ENCODE results near the gene MTG1. TPM values are rescaled to one million over a fixed set of nuclear protein-coding genes. Genes with fewer than 3 reads are reported as not detected.

MTG1 gene
- total and polyA plus RNA-seq, 10 of the 15 experiments (the other 5 are each of a cell fraction or from before 2014, with no cell fraction given) = 6.2 to 104 (median 62.5) TPM

GRCh38 chr10:133466683-133467275, 72.8 kb downstream of the MTG1 start (continued):
- no peak for TF ChIP-seq SMC3 (IDR thresholded peaks at IDR 0.05; ENCODE audit: borderline replicate concordance, low read length)
- TF ChIP-seq RCOR1 (conservative IDR thresholded peaks at IDR 0.05; ENCODE audit: low read depth, low read length) = no peak
- TF ChIP-seq SMARCA5 (IDR thresholded peaks at IDR 0.05) = no peak

- H3K27me3 ChIP-seq (replicated peaks in 1 of 2; ENCODE audit: control insufficient read depth in 2 of 2, insufficient read depth in 2 of 2, low read length in 1 of 2) = no peaks in the 10 kb centered on the region
- no peaks in the 10 kb centered on the region; the same call in 2 of the 3 replicates for H3K9me3 ChIP-seq (replicated peaks; ENCODE audit: control insufficient read depth, insufficient read depth, low read length)
- H3K4me2 ChIP-seq (ENCODE audit: control insufficient read depth, insufficient read depth) = no peak overlapping the region
- POLR2A ChIA-PET = no interaction called here
- no TSS peak for BruUV-seq (replicated peaks)
- in situ Hi-C loops (cut with MboI) (no loop called here), intact Hi-C loops (cut with micrococcal nuclease; ENCODE audit: unreplicated experiment) (no loop called here)
- no peak overlapping the region for H3K27ac ChIP-seq (ENCODE audit: control insufficient read depth, insufficient read depth)
- no peaks in the 10 kb centered on the region for H4K20me1 ChIP-seq (ENCODE audit: control insufficient read depth, insufficient read depth)
- H2AFZ ChIP-seq (ENCODE audit: control insufficient read depth, low read depth, low read length) = no peak overlapping the region
- H3K4me1 ChIP-seq (ENCODE audit: control insufficient read depth, insufficient read depth, low read length) = no peaks in the 10 kb centered on the region
- FAIRE-seq (no peak), DNase-seq (ENCODE audit: low read depth, low spot score) (no peak), ATAC-seq (no peak)
- H3K79me2 ChIP-seq (ENCODE audit: control insufficient read depth, insufficient read depth, low read length) = no peaks in the 10 kb centered on the region
- WGBS (ENCODE audit: insufficient coverage, insufficient replicate concordance, low lambda C conversion rate, missing lambda C conversion rate) = 45% methylated on average over 16 of the region's 17 CpGs
- H3K36me3 ChIP-seq (ENCODE audit: control insufficient read depth in 2 of 2, insufficient read depth in 2 of 2, low read length in 1 of 2) = no peaks in the 10 kb centered on the region
- no peak overlapping the region for H3K4me3 ChIP-seq
- CTCF ChIA-PET = no interaction called here
- RAD21 ChIA-PET (ENCODE audit: unreplicated experiment) = no interaction called here
- H3K9ac ChIP-seq (ENCODE audit: control insufficient read depth, insufficient read depth, low read length) = no peak overlapping the region
- SMC1A ChIA-PET (ENCODE audit: uncharacterized antibody, unreplicated experiment) = no interaction called here
- no peak for TF ChIP-seq ESRRA (IDR thresholded peaks at IDR 0.05; ENCODE audit: low read length)
- no peak for TF ChIP-seq BCL3 (IDR thresholded peaks at IDR 0.05; ENCODE audit: borderline replicate concordance, insufficient read depth, low read depth, low read length, poor library complexity, severe bottlenecking)
- no peak for TF ChIP-seq RAD21 (IDR thresholded peaks at IDR 0.05; ENCODE audit: insufficient read depth, low read depth, low read length)
- no peak for TF ChIP-seq ATF7 (IDR thresholded peaks at IDR 0.05; ENCODE audit: low read depth)
- TF ChIP-seq TBL1XR1 (IDR thresholded peaks at IDR 0.05; ENCODE audit: low read depth, low read length) = no peak
- TF ChIP-seq BCL11A (IDR thresholded peaks at IDR 0.05; ENCODE audit: low read depth, low read length) = no peak
- no peak for TF ChIP-seq ZBTB40 (IDR thresholded peaks at IDR 0.05; ENCODE audit: borderline replicate concordance)
- TF ChIP-seq SUPT20H (IDR thresholded peaks at IDR 0.05; ENCODE audit: borderline replicate concordance, control insufficient read depth, low read depth, low read length) = no peak
- no peak for TF ChIP-seq POLR2AphosphoS5 (IDR thresholded peaks at IDR 0.05; ENCODE audit: low read length)
- TF ChIP-seq RBBP5 (conservative IDR thresholded peaks at IDR 0.05) = no peak
- TF ChIP-seq ZBTB4 (CRISPR knock-in tag; IDR thresholded peaks at IDR 0.05) = no peak
Measured at GRCh38 chr10:133467286-133467911, 73.4 kb downstream of the MTG1 start.
